HepG2 (cell line): ENCODE data around the gene TTYH1. TPM values are rescaled to one million over a fixed set of nuclear protein-coding genes. Genes with fewer than 3 reads are reported as not detected.

Experiments used
- ATAC-seq: fragments of 200-7000 bp; cut with Tn5 transposase; 3 replicates; pipeline ENCODE4 v1.9.1; 2020; ENCODE audit warnings: mild to moderate bottlenecking, moderate library complexity
- BruUV-seq: library from RNA; stranded (reverse); fragments of 400-500 nt; replicated peaks from 2 replicates; lab custom pipeline; 2021; lab: Mats Ljungman, UMichigan
- CTCF ChIA-PET: fragments of 300-600 bp; formaldehyde crosslinking; extraction: SDS; loops from one replicate; lab custom pipeline; 2021; ENCODE audit warnings: low total read pairs, inconsistent platforms, low intra/inter-chr PET ratio; lab: Yijun Ruan, JAX
- POLR2A ChIA-PET: fragments of 350-600 bp; sonication (Branson Sonifier 250); formaldehyde crosslinking; loops from one replicate; lab custom pipeline; 2020; ENCODE audit warnings: antibody characterized with exemption, inconsistent platforms; lab: Yijun Ruan, JAX
- DNase-seq: peaks from one replicate; pipeline ENCODE4 v3.0.0-alpha.2; 2015; ENCODE audit warnings: low spot score
- FAIRE-seq: peaks from 3 replicates; lab custom pipeline; 2011; peaks lifted over from hg19 to GRCh38; lab: Jason Lieb, UNC
- H2AFZ ChIP-seq: one replicate; pipeline ENCODE4 v1.6.1; 2011; ENCODE audit warnings: low read length, inconsistent platforms
- H3K27ac ChIP-seq: fragments of 300-600 bp; 3 replicates; pipeline ENCODE4 v1.8.0; 2011; ENCODE audit warnings: mixed run types, mild to moderate bottlenecking, mixed read lengths, low read length, inconsistent platforms; ENCODE audit not compliant: insufficient read depth; ENCODE audit errors: extremely low read length
- H3K27me3 ChIP-seq, 2 experiments: fragments of 200-600 bp in 1 of 2; 2 replicates in 1 of 2; 3 replicates in 1 of 2; pipeline versions ENCODE4 v1.6.0 to v1.8.0; 2011; ENCODE audit warnings: low read length in 2 of 2, mild to moderate bottlenecking in 2 of 2, moderate library complexity in 2 of 2, inconsistent platforms in 1 of 2; ENCODE audit not compliant: insufficient read depth in 2 of 2, control insufficient read depth in 1 of 2
- H3K36me3 ChIP-seq, 2 experiments: fragments of 200-600 bp in 1 of 2; replicated peaks in 1 of 2; 2 replicates in 1 of 2; 3 replicates in 1 of 2; pipeline versions ENCODE4 v1.5.1 to v1.8.0; 2011; ENCODE audit warnings: low read length in 2 of 2, inconsistent platforms in 1 of 2; ENCODE audit not compliant: insufficient read depth in 2 of 2, control insufficient read depth in 1 of 2
- H3K4me1 ChIP-seq: 2 replicates; pipeline ENCODE4 v1.5.1; 2012; ENCODE audit warnings: low read length, inconsistent platforms; ENCODE audit not compliant: insufficient read depth
- H3K4me2 ChIP-seq: 2 replicates; pipeline ENCODE4 v1.6.0; 2011; ENCODE audit warnings: low read depth, low read length, inconsistent platforms
- H3K4me3 ChIP-seq, 3 experiments: fragments of 200-600 bp in 1 of 3; sonication (generic), shearing (Covaris generic) in 1 of 3; replicated peaks in 1 of 3; 2 replicates each; pipeline ENCODE4 v1.5.1; 2011 to 2016; ENCODE audit warnings: low read length in 3 of 3, inconsistent platforms in 2 of 3, low read depth in 2 of 3, mild to moderate bottlenecking in 2 of 3, control low read depth in 1 of 3, mixed read lengths in 1 of 3; ENCODE audit not compliant: insufficient read depth in 1 of 3
- H3K79me2 ChIP-seq: one replicate; pipeline ENCODE4 v1.6.1; 2011; ENCODE audit warnings: low read length, inconsistent platforms; ENCODE audit not compliant: insufficient read depth
- H3K9ac ChIP-seq: 2 replicates; pipeline ENCODE4 v1.6.0; 2011; ENCODE audit warnings: mild to moderate bottlenecking, low read depth, low read length, inconsistent platforms; ENCODE audit not compliant: insufficient read depth
- H3K9me3 ChIP-seq: 2 replicates; pipeline ENCODE4 v1.5.1; 2012; ENCODE audit warnings: mild to moderate bottlenecking, low read length
- H4K20me1 ChIP-seq: 2 replicates; pipeline ENCODE4 v1.6.0; 2011; ENCODE audit warnings: inconsistent platforms, mild to moderate bottlenecking, low read length, moderate library complexity; ENCODE audit not compliant: insufficient read depth
- FOSL1 ChIP-seq: sonication (generic); formaldehyde crosslinking; IDR thresholded peaks from 2 replicates; pipeline ENCODE4 v1.9.0; 2021; ENCODE audit warnings: missing genetic modification reagents, borderline replicate concordance
- IRF2 ChIP-seq: IDR thresholded peaks from 2 replicates; pipeline ENCODE4 v1.6.1; 2018; ENCODE audit warnings: missing genetic modification reagents, missing compliant biosample characterization
- SRSF4 ChIP-seq: fragments of 200-400 bp; formaldehyde crosslinking; IDR thresholded peaks from one replicate; pipeline ENCODE4 v1.6.1; 2018; ENCODE audit warnings: mild to moderate bottlenecking, low read depth, low read length, moderate library complexity; ENCODE audit not compliant: poor library complexity, severe bottlenecking
- ZNF549 ChIP-seq: sonication (generic); formaldehyde crosslinking; IDR thresholded peaks from 2 replicates; pipeline ENCODE4 v1.5.0; 2020; ENCODE audit warnings: missing genetic modification reagents
- ZNF616 ChIP-seq: sonication (generic); formaldehyde crosslinking; IDR thresholded peaks from 2 replicates; pipeline ENCODE4 v1.5.0; 2020; ENCODE audit warnings: low read depth, mild to moderate bottlenecking, missing genetic modification reagents
- ZNF720 ChIP-seq: sonication (generic); formaldehyde crosslinking; IDR thresholded peaks from 2 replicates; pipeline ENCODE4 v1.4.0; 2020; ENCODE audit warnings: missing genetic modification reagents
- WGBS: methylation state at CpG from one replicate; pipeline ENCODE4 v1.1.6; 2017; ENCODE audit warnings: low lambda C conversion rate; 5-methylcytosine and 5-hydroxymethylcytosine counted together
- in situ Hi-C: cut with HindIII; loops from 2 replicates; pipeline ENCODE4 v1.10.0; 2017; ENCODE audit warnings: low pct_unique_long_range_greater_than_20kb; ENCODE audit not compliant: extremely low pct_ligation_motif_present
- intact Hi-C: fragments of 100-400 bp; cut with micrococcal nuclease; formaldehyde crosslinking; loops from one replicate; pipeline ENCODE4 v1.10.0; 2022; ENCODE audit not compliant: unreplicated experiment
- polyA plus RNA-seq, 8 experiments: library from polyadenylated mRNA; depleted of rRNA in 3 of 8; stranded (reverse) in 7 of 8; unstranded in 1 of 8; fragments of >200 nt; fragmentation: Illumina TruSeq in 4 of 8; extraction: Trizol in 4 of 8; gene quantifications; 2 replicates each; pipeline versions ENCODE4 v1.2.1 to v1.2.3, GENCODE V29; 2011 to 2016; ENCODE audit warnings: low read depth in 4 of 8, missing spikeins in 1 of 8, mixed read lengths in 1 of 8; ENCODE audit not compliant: insufficient read depth in 1 of 8
- total RNA-seq, 5 experiments: library from RNA; depleted of rRNA; stranded (reverse); fragments of >200 nt; fragmentation: Illumina TruSeq; extraction: Trizol; gene quantifications; 2 replicates each; pipeline ENCODE4 v1.2.3, GENCODE V29; 2016; ENCODE audit warnings: low read depth in 1 of 5
- TF ChIP-seq, protein P1 (sequence below): IDR thresholded peaks from 2 replicates; pipeline ENCODE4 v1.6.1; 2016; ENCODE audit warnings: low read depth, missing genetic modification reagents, missing compliant biosample characterization
- TF ChIP-seq, protein P2 (sequence below): sonication (generic); formaldehyde crosslinking; conservative IDR thresholded peaks from 2 replicates; pipeline ENCODE4 v1.8.0; 2022; ENCODE audit warnings: mild to moderate bottlenecking, moderate library complexity, missing genetic modification reagents
- TF ChIP-seq, protein P3 (sequence below), 2 experiments: sonication (generic) in 1 of 2; formaldehyde crosslinking in 1 of 2; IDR thresholded peaks; 2 replicates each; pipeline versions ENCODE4 v1.5.1 to v1.6.1; 2011 to 2020; ENCODE audit warnings: borderline replicate concordance in 1 of 2, low read depth in 1 of 2, low read length in 1 of 2, mild to moderate bottlenecking in 1 of 2, missing genetic modification reagents in 1 of 2, moderate library complexity in 1 of 2
- TF ChIP-seq, protein P4 (sequence below): sonication (generic); formaldehyde crosslinking; IDR thresholded peaks from 2 replicates; pipeline ENCODE4 v1.5.0; 2020; ENCODE audit warnings: missing genetic modification reagents
- TF ChIP-seq, protein P5 (sequence below): sonication (generic); formaldehyde crosslinking; IDR thresholded peaks from 2 replicates; pipeline ENCODE4 v1.4.0; 2020; ENCODE audit warnings: missing genetic modification reagents

The TTYH1 gene
- total and polyA plus RNA-seq, 2 of the 13 experiments (the other 11 are each of a cell fraction or from before 2014, with no cell fraction given), result 6.9 to 19.9 TPM

DNA sequence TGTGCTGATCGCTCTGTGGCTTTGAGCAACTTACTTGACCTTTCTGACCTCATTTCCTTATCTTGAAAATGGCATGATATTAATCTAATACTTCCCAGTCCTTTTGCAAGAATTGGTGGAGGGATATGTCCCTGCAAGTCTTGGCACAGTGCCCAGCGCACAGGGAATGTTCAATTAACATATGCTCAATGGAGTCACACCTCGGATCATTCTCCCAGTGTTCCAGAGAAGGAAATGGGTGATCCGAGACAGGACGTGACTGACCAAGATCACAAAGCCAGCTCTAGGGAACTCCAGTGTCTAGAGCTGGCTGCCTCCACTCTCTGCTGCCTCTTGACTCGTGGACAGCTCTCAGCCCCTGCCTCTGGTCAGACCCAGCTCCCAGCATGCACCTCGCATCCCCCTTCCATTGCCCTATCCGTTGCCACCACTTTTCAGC is 54.3 kb downstream of the TTYH1 start:
- 60% methylated on average over 3 of the region's 8 CpGs for WGBS
- Histone ChIP-seq H3K79me2 (no peaks in the 10 kb centered on the region), H3K36me3 (no peaks in the 10 kb centered on the region), H3K27me3 (no peaks in the 10 kb centered on the region; a peak in 1 of 5 replicates), H2AFZ (no peak overlapping the region), H3K4me2 (no peak overlapping the region), H3K27ac (no peak overlapping the region), H4K20me1 (no peaks in the 10 kb centered on the region), H3K9ac (no peak overlapping the region), H3K4me3 (no peak overlapping the region), H3K9me3 (no peaks in the 10 kb centered on the region), H3K4me1 (peaks cover 11% of the 10 kb centered on the region; the same call in 1 of the 2 replicates)
- CTCF ChIA-PET, result no interaction called here
- in situ Hi-C loops, result no loop called here
- DNase-seq, result no peak
- no peak for ATAC-seq
- no TSS peak for BruUV-seq
- no peak for FAIRE-seq
- POLR2A ChIA-PET, result interaction anchor here (1.3 kb wide), 1 partner anchor 21 kb away, joined by 6 read pairs; the partner anchor contains the start of gene LENG8
- intact Hi-C loops, result no loop called here
- no peak for TF ChIP-seq FOSL1 (CRISPR knock-in tag)
- no peak for TF ChIP-seq ZNF720 (CRISPR knock-in tag)
- TF ChIP-seq, protein P1, sequence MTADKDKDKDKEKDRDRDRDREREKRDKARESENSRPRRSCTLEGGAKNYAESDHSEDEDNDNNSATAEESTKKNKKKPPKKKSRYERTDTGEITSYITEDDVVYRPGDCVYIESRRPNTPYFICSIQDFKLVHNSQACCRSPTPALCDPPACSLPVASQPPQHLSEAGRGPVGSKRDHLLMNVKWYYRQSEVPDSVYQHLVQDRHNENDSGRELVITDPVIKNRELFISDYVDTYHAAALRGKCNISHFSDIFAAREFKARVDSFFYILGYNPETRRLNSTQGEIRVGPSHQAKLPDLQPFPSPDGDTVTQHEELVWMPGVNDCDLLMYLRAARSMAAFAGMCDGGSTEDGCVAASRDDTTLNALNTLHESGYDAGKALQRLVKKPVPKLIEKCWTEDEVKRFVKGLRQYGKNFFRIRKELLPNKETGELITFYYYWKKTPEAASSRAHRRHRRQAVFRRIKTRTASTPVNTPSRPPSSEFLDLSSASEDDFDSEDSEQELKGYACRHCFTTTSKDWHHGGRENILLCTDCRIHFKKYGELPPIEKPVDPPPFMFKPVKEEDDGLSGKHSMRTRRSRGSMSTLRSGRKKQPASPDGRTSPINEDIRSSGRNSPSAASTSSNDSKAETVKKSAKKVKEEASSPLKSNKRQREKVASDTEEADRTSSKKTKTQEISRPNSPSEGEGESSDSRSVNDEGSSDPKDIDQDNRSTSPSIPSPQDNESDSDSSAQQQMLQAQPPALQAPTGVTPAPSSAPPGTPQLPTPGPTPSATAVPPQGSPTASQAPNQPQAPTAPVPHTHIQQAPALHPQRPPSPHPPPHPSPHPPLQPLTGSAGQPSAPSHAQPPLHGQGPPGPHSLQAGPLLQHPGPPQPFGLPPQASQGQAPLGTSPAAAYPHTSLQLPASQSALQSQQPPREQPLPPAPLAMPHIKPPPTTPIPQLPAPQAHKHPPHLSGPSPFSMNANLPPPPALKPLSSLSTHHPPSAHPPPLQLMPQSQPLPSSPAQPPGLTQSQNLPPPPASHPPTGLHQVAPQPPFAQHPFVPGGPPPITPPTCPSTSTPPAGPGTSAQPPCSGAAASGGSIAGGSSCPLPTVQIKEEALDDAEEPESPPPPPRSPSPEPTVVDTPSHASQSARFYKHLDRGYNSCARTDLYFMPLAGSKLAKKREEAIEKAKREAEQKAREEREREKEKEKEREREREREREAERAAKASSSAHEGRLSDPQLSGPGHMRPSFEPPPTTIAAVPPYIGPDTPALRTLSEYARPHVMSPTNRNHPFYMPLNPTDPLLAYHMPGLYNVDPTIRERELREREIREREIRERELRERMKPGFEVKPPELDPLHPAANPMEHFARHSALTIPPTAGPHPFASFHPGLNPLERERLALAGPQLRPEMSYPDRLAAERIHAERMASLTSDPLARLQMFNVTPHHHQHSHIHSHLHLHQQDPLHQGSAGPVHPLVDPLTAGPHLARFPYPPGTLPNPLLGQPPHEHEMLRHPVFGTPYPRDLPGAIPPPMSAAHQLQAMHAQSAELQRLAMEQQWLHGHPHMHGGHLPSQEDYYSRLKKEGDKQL (CRISPR knock-in tag), result no peak
- TF ChIP-seq IRF2 (CRISPR knock-in tag), result no peak
- TF ChIP-seq, protein P2, sequence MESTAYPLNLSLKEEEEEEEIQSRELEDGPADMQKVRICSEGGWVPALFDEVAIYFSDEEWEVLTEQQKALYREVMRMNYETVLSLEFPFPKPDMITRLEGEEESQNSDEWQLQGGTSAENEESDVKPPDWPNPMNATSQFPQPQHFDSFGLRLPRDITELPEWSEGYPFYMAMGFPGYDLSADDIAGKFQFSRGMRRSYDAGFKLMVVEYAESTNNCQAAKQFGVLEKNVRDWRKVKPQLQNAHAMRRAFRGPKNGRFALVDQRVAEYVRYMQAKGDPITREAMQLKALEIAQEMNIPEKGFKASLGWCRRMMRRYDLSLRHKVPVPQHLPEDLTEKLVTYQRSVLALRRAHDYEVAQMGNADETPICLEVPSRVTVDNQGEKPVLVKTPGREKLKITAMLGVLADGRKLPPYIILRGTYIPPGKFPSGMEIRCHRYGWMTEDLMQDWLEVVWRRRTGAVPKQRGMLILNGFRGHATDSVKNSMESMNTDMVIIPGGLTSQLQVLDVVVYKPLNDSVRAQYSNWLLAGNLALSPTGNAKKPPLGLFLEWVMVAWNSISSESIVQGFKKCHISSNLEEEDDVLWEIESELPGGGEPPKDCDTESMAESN, result no peak
- TF ChIP-seq, protein P3, sequence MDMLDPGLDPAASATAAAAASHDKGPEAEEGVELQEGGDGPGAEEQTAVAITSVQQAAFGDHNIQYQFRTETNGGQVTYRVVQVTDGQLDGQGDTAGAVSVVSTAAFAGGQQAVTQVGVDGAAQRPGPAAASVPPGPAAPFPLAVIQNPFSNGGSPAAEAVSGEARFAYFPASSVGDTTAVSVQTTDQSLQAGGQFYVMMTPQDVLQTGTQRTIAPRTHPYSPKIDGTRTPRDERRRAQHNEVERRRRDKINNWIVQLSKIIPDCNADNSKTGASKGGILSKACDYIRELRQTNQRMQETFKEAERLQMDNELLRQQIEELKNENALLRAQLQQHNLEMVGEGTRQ (IDR thresholded peaks at IDR 0.05; ENCODE audit: low read depth, low read length), result no peak
- TF ChIP-seq, protein P3 (CRISPR knock-in tag; IDR thresholded peaks at IDR 0.05; ENCODE audit: borderline replicate concordance), result no peak
- TF ChIP-seq, protein P4, sequence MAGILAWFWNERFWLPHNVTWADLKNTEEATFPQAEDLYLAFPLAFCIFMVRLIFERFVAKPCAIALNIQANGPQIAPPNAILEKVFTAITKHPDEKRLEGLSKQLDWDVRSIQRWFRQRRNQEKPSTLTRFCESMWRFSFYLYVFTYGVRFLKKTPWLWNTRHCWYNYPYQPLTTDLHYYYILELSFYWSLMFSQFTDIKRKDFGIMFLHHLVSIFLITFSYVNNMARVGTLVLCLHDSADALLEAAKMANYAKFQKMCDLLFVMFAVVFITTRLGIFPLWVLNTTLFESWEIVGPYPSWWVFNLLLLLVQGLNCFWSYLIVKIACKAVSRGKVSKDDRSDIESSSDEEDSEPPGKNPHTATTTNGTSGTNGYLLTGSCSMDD (CRISPR knock-in tag), result no peak
- no peak for TF ChIP-seq ZNF549
- TF ChIP-seq, protein P5, sequence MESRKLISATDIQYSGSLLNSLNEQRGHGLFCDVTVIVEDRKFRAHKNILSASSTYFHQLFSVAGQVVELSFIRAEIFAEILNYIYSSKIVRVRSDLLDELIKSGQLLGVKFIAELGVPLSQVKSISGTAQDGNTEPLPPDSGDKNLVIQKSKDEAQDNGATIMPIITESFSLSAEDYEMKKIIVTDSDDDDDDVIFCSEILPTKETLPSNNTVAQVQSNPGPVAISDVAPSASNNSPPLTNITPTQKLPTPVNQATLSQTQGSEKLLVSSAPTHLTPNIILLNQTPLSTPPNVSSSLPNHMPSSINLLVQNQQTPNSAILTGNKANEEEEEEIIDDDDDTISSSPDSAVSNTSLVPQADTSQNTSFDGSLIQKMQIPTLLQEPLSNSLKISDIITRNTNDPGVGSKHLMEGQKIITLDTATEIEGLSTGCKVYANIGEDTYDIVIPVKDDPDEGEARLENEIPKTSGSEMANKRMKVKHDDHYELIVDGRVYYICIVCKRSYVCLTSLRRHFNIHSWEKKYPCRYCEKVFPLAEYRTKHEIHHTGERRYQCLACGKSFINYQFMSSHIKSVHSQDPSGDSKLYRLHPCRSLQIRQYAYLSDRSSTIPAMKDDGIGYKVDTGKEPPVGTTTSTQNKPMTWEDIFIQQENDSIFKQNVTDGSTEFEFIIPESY, result no peak
- TF ChIP-seq ZNF616 (CRISPR knock-in tag), result no peak
- no peak for TF ChIP-seq SRSF4
